GM12892 (cell line): ENCODE data around the gene CCDC70.

ENCODE experiments used
- POLR2A ChIP-seq: IDR thresholded peaks from 2 replicates; pipeline ENCODE4 v1.6.1; 2011; ENCODE audit warnings: low read depth, low read length, control low read depth
- POLR2AphosphoS5 ChIP-seq: IDR thresholded peaks from 2 replicates; pipeline ENCODE4 v1.6.1; 2011; ENCODE audit warnings: low read depth, low read length, control low read depth

GRCh38 chr13:51821606-51822005 lies 40.2 kb upstream of the CCDC70 start:
- TF ChIP-seq POLR2A, result no peak
- TF ChIP-seq POLR2AphosphoS5, result no peak
